ENCODE measurements around the gene SLC17A3.

Gene SLC17A3, protein sequence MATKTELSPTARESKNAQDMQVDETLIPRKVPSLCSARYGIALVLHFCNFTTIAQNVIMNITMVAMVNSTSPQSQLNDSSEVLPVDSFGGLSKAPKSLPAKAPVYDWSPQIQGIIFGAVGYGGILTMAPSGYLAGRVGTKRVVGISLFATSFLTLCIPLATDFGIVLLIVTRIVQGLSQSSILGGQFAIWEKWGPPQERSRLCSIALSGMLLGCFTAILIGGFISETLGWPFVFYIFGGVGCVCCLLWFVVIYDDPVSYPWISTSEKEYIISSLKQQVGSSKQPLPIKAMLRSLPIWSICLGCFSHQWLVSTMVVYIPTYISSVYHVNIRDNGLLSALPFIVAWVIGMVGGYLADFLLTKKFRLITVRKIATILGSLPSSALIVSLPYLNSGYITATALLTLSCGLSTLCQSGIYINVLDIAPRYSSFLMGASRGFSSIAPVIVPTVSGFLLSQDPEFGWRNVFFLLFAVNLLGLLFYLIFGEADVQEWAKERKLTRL

GRCh38 chr6:25874118-25874517 is at the start of gene SLC17A3:
Gene SLC17A3, minus strand, starts transcription at chr6:25874243. Its CDS starts 5,856 bp downstream, at chr6:25868387.
- in situ Hi-C loops (cut with HindIII; ENCODE audit: low sequenced_read_pairs): no loop called here

- in situ Hi-C loops (cut with HindIII; ENCODE audit: low sequenced_read_pairs): no loop called here
These were observed 48.3 kb upstream of the SLC17A3 start for GRCh38 chr6:25922301-25922700.

DNA sequence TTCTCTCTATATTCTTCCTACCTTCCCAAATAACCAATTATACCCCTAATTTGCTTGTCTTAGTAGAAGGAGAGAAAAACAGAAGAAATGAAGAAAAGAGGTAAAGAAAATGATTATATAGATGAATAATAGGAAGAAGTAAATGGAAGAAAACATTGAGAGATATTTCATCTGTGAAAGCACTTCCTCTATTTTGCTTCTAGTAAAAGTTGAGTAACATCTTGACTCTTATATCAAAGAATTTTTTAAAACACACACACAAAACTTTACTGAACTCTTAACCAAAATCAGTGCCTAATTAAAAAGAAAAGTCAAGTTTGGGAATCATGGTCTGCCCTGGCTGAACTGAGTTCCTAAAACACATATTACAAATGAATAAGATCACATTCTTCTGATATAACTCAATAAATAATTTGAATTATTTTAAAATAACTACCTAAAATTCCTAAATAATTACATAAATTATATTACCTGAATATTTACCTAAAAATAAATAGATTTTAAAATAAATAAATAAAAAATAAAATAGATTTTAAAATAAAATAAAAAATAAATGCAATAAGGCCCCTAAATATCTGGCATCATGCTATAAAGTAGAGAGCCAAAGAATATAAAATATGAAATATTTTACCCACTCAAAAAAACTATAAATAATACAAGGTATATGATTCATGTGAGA is 47.6 kb upstream of the SLC17A3 start:
- in situ Hi-C loops (cut with HindIII; ENCODE audit: low sequenced_read_pairs): no loop called here

DNA sequence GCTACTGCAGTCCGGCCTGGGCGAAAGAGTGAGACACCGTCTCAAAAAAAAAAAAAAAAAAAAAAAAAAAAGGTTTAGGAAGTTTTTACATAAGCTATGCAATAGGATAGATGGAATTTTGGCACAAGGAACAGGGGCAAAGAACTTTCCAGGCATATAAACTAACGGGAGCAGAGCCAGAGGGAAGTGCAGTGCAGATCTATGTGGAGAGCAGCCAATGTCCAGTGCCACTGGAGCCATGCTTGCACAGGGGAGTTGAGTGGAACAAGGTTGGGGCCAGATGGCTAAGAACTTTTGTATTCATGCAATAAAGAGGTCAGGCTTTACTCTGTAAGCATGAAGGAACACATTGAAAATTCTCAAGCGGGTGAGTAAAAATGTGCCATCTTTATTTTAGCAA is 45.6 kb upstream of the SLC17A3 start:
- in situ Hi-C loops (cut with HindIII; ENCODE audit: low sequenced_read_pairs): no loop called here

DNA sequence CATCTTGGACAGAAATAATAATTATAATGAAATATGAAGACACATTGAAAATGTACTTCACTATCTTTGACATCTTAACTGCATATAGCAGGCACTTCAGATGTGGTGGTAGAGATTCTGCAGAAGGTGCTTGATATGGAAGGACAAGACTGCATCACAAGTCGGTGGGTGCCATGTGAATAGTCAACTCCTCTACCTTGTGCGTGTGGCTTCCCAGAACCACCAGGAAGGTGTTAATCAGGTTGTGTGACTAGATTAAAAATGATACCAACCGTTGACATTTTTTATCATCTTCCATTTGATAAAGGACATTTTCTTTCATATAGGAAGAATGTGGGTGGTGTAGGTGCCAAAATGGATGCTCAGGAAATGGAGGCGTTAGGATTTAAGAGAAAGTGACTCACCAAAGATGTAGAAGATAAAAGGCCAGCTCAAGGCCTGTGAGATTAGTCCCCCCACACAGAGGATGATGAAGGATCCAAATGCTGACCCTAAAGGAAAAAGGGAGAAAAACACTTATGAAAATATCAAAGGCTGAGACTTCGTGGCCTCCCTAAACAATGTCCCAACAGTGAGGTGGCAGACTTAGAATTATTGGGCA is 44.1 kb upstream of the SLC17A3 start:
- in situ Hi-C loops (cut with HindIII; ENCODE audit: low sequenced_read_pairs): no loop called here

GRCh38 chr6:25916789-25917490 is 42.9 kb upstream of the SLC17A3 start:
- in situ Hi-C loops (cut with HindIII; ENCODE audit: low sequenced_read_pairs): no loop called here

GRCh38 chr6:25916330-25916729 is 42.3 kb upstream of the SLC17A3 start:
- in situ Hi-C loops (cut with HindIII; ENCODE audit: low sequenced_read_pairs): no loop called here

DNA sequence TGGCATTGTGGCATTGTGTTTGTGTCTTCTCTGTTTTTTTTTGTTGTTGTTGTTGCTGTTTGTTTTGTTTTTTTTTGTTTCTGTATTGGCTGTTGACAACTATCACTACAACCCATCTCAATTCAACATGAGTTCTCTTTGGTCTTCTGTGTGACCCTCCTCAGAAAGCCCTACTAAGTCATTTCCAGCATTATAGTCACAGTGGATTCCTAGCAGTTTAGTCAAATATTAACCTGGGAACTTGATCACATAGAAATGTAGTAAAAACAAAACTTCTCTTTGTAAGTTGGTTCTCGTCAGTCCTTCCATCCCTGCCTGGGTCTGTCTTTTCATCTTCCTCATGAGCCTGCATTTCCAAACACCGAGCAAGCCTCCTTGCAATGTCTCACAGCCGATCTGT is 39.7 kb upstream of the SLC17A3 start:
- in situ Hi-C loops (cut with HindIII; ENCODE audit: low sequenced_read_pairs): no loop called here

DNA sequence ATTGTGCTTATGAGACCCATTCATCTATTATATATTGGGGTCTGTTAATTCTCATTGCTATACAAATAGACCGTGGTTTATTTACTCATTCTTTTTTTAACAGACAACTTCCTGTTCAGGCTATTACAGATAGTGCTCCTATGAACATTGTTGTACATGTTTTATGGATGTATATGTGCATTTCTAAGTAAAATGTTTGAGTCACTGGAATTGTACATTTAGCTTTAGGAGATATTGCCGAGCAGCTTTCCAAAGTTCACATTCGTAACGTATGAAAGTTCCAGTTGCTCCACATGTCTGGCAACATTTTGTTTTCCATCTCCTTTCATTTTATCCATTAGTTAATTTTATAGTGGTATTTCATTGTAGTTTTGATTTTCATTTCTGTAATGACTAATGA is 37.3 kb upstream of the SLC17A3 start:
- in situ Hi-C loops (cut with HindIII; ENCODE audit: low sequenced_read_pairs): no loop called here

GRCh38 chr6:25907475-25908014 is 33.5 kb upstream of the SLC17A3 start:
- in situ Hi-C loops (cut with HindIII; ENCODE audit: low sequenced_read_pairs): no loop called here

DNA sequence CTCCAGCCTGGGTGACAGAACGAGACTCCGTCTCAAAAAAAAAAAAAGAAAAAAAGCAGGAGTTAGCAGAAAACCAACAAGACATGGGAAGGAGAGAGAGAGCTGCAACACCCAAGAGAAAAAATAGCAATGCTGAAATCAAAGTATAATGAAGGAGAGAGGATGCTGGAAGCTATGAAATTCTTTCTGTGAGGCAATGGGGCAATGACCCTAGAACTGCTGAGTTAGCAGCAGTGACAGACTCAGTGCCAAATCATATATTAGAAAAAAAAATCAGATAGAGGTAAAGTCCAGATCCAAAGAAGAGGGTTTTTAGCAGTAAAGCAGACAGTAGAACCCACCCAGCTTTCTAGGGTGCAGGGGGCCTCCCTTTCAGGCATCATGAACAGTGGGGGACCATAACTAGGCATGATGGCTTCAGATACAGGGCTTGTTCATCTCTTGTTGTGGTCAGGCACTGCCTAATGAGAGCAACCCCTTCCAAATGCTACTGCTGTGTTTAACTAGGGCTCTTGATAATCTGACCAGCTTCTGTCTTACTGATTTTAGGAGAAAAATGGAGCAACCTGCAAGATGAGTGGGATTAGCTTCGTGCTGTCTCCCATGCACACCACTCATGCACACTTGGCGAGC is 29.5 kb upstream of the SLC17A3 start:
- in situ Hi-C loops (cut with HindIII; ENCODE audit: low sequenced_read_pairs): no loop called here

- in situ Hi-C loops (cut with HindIII; ENCODE audit: low sequenced_read_pairs): no loop called here
These were observed 28.0 kb upstream of the SLC17A3 start for GRCh38 chr6:25902071-25902470.

GRCh38 chr6:25900843-25901242 is 26.8 kb upstream of the SLC17A3 start:
- in situ Hi-C loops (cut with HindIII; ENCODE audit: low sequenced_read_pairs): no loop called here

GRCh38 chr6:25899580-25900408 is 25.8 kb upstream of the SLC17A3 start:
- in situ Hi-C loops (cut with HindIII; ENCODE audit: low sequenced_read_pairs): no loop called here

DNA sequence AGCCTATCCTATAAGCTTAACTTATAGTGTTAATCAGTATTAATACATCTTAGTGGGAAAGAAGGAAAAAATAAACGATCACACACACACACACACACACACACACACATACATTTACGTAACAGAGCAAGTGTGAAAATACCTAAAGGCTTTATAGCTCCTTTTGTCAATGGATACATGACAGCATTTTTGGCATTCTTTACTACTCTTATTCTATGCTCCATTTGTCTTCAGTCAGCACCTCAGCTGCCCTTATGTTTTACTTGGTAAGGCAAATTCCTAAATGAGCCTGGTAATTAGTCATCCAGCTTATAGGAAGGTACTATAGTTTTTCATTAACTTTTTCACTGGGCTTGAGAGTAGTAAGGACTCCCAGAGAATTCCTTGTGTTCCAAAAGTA is 25.1 kb upstream of the SLC17A3 start:
- in situ Hi-C loops (cut with HindIII; ENCODE audit: low sequenced_read_pairs): no loop called here

DNA sequence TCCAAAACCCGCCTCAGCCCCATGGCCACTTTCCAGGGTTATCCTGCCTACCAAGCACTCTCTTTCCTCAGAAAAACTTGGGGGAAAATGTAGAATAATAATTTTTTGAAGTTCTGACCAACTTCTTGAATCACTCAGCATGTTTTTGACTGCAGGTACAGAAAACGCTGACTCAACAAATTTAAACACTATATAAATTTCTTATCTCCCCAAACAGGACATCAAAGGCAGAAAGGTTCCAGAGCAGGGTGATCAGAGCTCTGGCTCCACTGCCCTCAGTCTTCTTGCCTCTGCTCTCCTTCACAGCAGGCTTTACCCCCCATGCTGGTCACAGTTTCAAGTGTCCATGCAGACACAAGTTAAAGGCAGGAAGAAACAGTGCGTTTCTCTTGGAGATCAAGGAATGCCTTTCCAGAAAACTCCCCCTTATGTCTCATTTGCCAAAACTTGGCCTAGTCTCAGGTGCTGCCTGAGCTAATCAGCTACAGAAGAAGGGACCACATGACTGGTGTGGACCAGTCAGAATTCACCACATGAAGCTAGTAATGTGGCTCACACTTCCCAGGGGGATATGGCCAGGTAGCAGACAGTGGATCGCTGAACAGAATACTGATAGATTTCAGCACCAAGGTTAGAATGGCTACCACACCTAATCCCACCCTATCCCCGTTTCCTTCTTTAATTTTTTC is 24.4 kb upstream of the SLC17A3 start:
- in situ Hi-C loops (cut with HindIII; ENCODE audit: low sequenced_read_pairs): no loop called here

GRCh38 chr6:25896252-25896651 is 22.2 kb upstream of the SLC17A3 start:
- in situ Hi-C loops (cut with HindIII; ENCODE audit: low sequenced_read_pairs): no loop called here

GRCh38 chr6:25895771-25896170 is 21.7 kb upstream of the SLC17A3 start:
- in situ Hi-C loops (cut with HindIII; ENCODE audit: low sequenced_read_pairs): no loop called here

DNA sequence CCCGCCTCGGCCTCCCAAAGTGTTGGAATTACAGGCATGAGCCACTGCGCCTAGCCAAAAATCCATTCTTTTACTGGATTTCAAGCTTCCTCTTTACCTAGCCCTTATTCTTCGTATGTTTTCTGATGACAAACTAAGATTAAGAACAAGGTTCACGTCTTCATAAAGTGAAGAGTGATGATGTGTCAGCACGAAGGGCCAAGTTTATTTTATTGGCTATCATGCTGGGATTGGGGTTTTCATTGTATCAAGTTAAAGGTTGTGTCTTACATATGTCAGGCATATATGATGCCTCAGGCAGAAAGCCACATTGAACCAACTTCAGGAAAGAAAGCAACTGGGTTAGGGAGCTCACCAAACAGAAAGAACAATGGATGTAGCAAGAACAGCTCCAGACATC is 19.7 kb upstream of the SLC17A3 start:
- in situ Hi-C loops (cut with HindIII; ENCODE audit: low sequenced_read_pairs): no loop called here
